ENCODE data around the gene CYP26C1. TPM values are rescaled to one million over a fixed set of nuclear protein-coding genes. Genes with fewer than 3 reads are reported as not detected.

CYP26C1 gene
- total RNA-seq, 3 donors from 2014 or later: 0.09 to 0.14 TPM; not detected in 1

DNA sequence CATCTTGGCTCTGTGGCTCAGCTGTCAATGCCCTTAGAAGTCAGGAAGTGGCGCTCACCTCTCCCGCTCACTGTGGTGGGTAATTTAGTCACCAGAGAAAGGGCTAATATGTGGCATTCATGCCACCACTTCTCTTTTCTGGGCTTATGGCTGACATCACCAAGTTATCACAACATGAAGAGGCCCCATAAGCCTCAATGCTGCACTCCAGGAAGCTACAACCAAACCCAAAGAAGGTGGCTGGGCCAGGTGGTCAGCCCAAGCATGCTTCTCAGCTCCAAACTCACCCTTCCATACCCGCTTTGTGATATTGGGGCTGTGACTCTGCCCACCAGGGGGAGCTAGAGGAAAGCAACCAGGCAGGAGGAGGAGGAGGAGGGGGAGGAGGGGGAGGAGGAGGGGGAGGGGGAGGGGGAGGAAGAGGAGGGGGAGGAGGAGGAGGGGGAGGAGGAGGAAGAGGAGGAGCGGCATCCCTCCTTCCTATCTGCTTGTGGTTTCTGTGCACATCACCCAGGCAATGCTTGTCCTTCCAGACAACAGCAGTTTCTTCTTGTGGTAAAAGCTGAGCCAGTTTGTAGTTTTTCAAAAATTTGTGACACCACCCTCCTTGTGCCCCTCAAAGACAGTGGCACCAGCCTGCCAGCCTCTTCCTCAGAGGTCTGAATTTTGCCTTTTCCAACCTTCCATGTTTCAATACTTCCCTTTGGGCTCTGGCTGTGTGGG is 55.2 kb downstream of the CYP26C1 start:
- H3K36me3 ChIP-seq (ENCODE audit: low read depth): no peaks in the 10 kb centered on the region
- no peaks in the 10 kb centered on the region for H3K9me3 ChIP-seq
- intact Hi-C loops (cut with DNase I, micrococcal nuclease): no loop called here
- H3K4me1 ChIP-seq (ENCODE audit: low read depth): no peaks in the 10 kb centered on the region
- DNase-seq (peak in 2 of 3 donors; percentile 76 to 93), ATAC-seq (peak; percentile 91)
- H3K4me3 ChIP-seq: no peak overlapping the region
- TF ChIP-seq, protein P1, sequence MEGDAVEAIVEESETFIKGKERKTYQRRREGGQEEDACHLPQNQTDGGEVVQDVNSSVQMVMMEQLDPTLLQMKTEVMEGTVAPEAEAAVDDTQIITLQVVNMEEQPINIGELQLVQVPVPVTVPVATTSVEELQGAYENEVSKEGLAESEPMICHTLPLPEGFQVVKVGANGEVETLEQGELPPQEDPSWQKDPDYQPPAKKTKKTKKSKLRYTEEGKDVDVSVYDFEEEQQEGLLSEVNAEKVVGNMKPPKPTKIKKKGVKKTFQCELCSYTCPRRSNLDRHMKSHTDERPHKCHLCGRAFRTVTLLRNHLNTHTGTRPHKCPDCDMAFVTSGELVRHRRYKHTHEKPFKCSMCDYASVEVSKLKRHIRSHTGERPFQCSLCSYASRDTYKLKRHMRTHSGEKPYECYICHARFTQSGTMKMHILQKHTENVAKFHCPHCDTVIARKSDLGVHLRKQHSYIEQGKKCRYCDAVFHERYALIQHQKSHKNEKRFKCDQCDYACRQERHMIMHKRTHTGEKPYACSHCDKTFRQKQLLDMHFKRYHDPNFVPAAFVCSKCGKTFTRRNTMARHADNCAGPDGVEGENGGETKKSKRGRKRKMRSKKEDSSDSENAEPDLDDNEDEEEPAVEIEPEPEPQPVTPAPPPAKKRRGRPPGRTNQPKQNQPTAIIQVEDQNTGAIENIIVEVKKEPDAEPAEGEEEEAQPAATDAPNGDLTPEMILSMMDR (IDR thresholded peaks at IDR 0.05): peak; percentile 41

Other genes with a start within 250 kb of the CYP26C1 start
- 10 to 100 TPM; 12.7 to 13.9 (median 13.1) TPM for gene EXOC6, start 212.3 kb upstream of the CYP26C1 start, total RNA-seq
- not detected for gene CYP26A1, start 13.1 kb downstream of the CYP26C1 start, total RNA-seq

All from mucosa of descending colon (tissue), 3 donors.